NCI-H2171 (cell line): ENCODE measurements around the gene ASPSCR1.
"Not testable (repeated sequence)": the region's sequence is repeated elsewhere in the genome, so short reads cannot be mapped to it uniquely, and the experiment has no call there.

Experiments used
- DNase-seq: peaks from one replicate; lab custom pipeline; 2025; lab: John Stamatoyannopoulos, UW

ASPSCR1 gene

GRCh38 chr17:81981511-81981910 is 4.1 kb downstream of the ASPSCR1 start:
- DNase-seq, result not testable (repeated sequence)

DNA sequence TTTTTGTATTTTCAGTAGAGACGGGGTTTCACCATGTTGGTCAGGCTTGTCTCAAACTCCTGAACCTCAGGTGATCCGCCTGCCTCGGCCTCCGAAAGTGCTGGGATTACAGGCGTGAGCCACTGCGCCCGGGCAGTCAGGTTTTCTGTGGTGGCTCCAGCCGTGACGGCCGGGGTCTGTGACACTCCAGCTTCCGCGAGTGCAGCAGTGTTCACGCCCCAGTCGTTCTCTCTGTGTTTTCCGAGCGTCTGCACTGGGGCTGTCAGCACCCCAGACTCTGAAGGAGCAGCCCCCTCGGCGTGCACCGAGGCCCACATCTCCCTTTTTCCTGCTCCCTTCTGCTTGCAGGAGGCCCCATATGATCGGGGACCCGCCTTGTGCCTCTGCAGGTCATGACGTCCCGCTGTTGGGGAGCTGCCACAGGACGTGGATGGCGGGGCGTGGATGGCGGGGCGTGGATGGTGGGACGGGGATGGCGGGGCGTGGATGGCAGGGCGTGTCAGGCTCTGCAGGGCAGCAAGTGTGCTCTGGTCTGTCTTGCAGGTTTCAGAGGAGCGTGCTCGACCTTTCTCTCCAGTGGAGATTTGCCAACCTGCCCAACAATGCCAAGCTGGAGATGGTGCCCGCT is 5.7 kb downstream of the ASPSCR1 start:
- DNase-seq, result no peak

- no peak for DNase-seq
Observed at GRCh38 chr17:81983639-81984373, 6.4 kb downstream of the ASPSCR1 start.

GRCh38 chr17:81984773-81985410 is 7.5 kb downstream of the ASPSCR1 start:
- no peak for DNase-seq

DNA sequence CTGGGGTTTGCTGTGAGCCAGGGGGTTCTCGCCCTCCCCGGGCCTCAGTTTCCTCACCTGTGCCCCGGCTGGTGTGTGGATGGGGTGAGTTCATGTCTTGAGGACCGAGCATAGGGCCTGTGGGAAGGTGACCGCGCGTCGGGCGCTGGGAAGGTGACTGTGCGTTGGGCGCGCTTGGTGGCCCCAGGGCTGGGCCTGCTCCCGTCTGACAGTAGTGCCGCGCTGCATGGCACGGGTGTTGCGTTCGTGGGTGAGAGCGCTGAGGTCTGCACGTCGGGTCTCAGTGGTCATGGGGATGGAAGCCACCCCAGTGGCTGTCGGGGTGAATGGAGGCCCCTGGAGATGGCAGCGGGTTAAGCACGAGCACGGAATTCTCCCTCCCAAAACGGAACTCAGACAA is 9.2 kb downstream of the ASPSCR1 start:
- DNase-seq, result no peak

- no peak for DNase-seq
Observed at GRCh38 chr17:81987161-81987770, 9.8 kb downstream of the ASPSCR1 start.

GRCh38 chr17:81990836-81991683 is 13.6 kb downstream of the ASPSCR1 start:
- no peak for DNase-seq

- peak; percentile 24 for DNase-seq
Observed at GRCh38 chr17:81991684-81992305, 14.4 kb downstream of the ASPSCR1 start.

GRCh38 chr17:81992306-81993102 is 15.1 kb downstream of the ASPSCR1 start:
- DNase-seq, result no peak

- no peak for DNase-seq
Observed at GRCh38 chr17:81993729-81994592, 16.5 kb downstream of the ASPSCR1 start.

GRCh38 chr17:81994593-81995462 is 17.4 kb downstream of the ASPSCR1 start:
- no peak for DNase-seq

DNA sequence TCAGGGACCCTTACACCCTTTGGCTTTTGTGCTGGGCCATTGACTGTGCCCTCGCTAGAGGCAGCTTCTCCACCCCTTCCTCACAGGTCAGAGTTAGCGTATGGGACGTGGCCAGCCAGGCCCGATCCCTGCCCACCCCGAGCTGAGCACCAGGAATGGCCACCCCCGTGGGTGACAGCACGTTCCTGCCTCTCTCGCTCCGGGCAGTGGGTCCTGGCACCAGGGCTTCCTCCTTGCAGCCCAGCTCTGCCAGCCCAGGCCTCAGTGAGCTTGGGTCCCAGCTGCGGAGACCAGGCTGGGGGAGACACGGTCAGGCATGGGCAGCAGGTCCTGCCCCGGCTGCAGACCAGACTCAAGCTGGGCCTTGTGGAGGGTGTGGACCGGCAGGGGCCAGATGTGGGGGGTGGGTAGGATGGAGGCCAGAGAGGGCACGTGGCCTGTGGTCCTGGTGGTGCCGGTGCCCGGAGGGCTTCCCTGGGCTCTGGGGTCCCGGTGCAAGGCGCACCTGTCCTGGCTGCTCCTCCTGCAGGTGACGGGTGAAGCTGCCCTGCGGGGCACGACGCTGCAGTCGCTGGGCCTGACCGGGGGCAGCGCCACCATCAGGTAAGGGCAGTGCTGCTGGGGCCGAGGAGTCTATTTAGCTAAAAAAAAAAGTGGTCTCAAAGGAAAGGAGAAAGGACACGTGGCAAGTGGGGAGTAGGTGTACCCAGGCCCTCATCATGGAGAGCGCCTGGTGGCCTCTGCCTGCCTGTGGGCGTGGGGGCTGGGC is 18.2 kb downstream of the ASPSCR1 start:
- no peak for DNase-seq

DNA sequence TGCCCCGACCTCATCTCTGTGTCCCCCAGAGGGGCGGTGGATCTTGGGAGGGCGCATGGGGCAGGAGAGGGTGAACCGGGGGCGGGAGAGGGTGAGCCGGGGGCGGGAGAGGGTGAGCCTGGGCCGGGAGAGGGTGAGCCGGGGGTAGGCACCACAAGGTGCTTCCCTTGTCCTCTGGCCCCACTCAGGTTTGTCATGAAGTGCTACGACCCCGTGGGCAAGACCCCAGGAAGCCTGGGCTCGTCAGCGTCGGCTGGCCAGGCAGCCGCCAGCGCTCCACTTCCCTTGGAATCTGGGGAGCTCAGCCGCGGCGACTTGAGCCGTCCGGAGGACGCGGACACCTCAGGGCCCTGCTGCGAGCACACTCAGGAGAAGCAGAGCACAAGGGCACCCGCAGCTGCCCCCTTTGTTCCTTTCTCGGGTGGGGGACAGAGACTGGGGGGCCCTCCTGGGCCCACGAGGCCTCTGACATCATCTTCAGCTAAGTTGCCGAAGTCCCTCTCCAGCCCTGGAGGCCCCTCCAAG is 18.9 kb downstream of the ASPSCR1 start:
- no peak for DNase-seq

GRCh38 chr17:81996757-81997441 is 19.5 kb downstream of the ASPSCR1 start:
- no peak for DNase-seq

- DNase-seq, result no peak
Observed at GRCh38 chr17:81998212-81998611, 20.8 kb downstream of the ASPSCR1 start.

- peak; percentile 34 for DNase-seq
Observed at GRCh38 chr17:81998691-81999438, 21.4 kb downstream of the ASPSCR1 start.
